NB4 (cell line): ENCODE results near the gene EPN2.

Source experiments
- DNase-seq: peaks from one replicate; pipeline ENCODE4 v3.0.0; 2010; ENCODE audit warnings: low read depth
- H3K4me3 ChIP-seq: one replicate; pipeline ENCODE4 v1.5.1; 2011; ENCODE audit warnings: mild to moderate bottlenecking, low read depth, low read length, moderate library complexity
- MYC ChIP-seq: IDR thresholded peaks from 2 replicates; pipeline ENCODE4 v1.6.1; 2011; ENCODE audit warnings: low read depth, low read length
- POLR2A ChIP-seq: IDR thresholded peaks from 2 replicates; pipeline ENCODE4 v1.6.1; 2011; ENCODE audit warnings: mild to moderate bottlenecking; ENCODE audit not compliant: insufficient read length; ENCODE audit errors: extremely low read depth
- TF ChIP-seq, protein P1 (sequence below): IDR thresholded peaks from one replicate; pipeline ENCODE4 v1.5.1; 2012; ENCODE audit warnings: low read depth, low read length
- TF ChIP-seq, protein P2 (sequence below): IDR thresholded peaks from 2 replicates; pipeline ENCODE4 v1.6.1; 2011; ENCODE audit warnings: low read depth, low read length

EPN2 gene

DNA sequence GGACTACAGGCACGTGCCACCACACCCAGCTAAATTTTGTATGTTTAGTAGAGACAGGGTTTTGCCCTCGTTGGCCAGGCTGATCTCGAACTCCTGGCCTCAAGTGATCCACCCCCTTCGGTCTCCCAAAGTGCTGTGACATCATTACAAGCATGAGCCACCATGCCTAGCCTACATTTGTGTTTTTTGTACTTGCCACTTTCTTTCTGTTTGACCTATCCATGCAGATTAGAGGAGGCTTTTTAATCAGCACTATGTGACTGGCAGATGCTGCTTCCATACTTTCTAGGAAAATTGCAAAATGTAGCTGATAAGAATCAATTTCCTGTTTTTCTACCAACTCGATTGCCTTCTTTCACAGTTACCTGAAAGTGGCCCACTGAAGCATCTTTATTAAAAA lies 68.1 kb downstream of the EPN2 start:
- TF ChIP-seq MYC (no peak), POLR2A (no peak)
- TF ChIP-seq, protein P1, sequence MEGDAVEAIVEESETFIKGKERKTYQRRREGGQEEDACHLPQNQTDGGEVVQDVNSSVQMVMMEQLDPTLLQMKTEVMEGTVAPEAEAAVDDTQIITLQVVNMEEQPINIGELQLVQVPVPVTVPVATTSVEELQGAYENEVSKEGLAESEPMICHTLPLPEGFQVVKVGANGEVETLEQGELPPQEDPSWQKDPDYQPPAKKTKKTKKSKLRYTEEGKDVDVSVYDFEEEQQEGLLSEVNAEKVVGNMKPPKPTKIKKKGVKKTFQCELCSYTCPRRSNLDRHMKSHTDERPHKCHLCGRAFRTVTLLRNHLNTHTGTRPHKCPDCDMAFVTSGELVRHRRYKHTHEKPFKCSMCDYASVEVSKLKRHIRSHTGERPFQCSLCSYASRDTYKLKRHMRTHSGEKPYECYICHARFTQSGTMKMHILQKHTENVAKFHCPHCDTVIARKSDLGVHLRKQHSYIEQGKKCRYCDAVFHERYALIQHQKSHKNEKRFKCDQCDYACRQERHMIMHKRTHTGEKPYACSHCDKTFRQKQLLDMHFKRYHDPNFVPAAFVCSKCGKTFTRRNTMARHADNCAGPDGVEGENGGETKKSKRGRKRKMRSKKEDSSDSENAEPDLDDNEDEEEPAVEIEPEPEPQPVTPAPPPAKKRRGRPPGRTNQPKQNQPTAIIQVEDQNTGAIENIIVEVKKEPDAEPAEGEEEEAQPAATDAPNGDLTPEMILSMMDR = no peak
- TF ChIP-seq, protein P2, sequence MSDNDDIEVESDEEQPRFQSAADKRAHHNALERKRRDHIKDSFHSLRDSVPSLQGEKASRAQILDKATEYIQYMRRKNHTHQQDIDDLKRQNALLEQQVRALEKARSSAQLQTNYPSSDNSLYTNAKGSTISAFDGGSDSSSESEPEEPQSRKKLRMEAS = no peak
- DNase-seq = peak; percentile 47
- no peak overlapping the region for H3K4me3 ChIP-seq

- H3K4me3 ChIP-seq = no peak overlapping the region
Measured at GRCh38 chr17:19305761-19306159, 68.6 kb downstream of the EPN2 start.

GRCh38 chr17:19306160-19307111 lies 69.3 kb downstream of the EPN2 start:
- H3K4me3 ChIP-seq = no peak overlapping the region
- DNase-seq = peak; percentile 80
- no peak for TF ChIP-seq POLR2A
- TF ChIP-seq, protein P1 = no peak

More at GRCh38 chr17:19305761-19306159, 68.6 kb downstream of the EPN2 start:
- DNase-seq = no peak
- TF ChIP-seq MYC (no peak), POLR2A (no peak)
- TF ChIP-seq, protein P2 = no peak
- TF ChIP-seq, protein P1 = no peak

- DNase-seq = no peak
- TF ChIP-seq, protein P2 = no peak
- TF ChIP-seq, protein P1 = no peak
- TF ChIP-seq POLR2A (no peak), MYC (no peak)
Measured at GRCh38 chr17:19307521-19307920, 70.4 kb downstream of the EPN2 start.

GRCh38 chr17:19308398-19308797 lies 71.2 kb downstream of the EPN2 start:
- TF ChIP-seq, protein P2 = no peak
- TF ChIP-seq, protein P1 = no peak
- TF ChIP-seq MYC (no peak), POLR2A (no peak)
- DNase-seq = no peak
- no peak overlapping the region for H3K4me3 ChIP-seq

More at GRCh38 chr17:19307521-19307920, 70.4 kb downstream of the EPN2 start:
- no peak overlapping the region for H3K4me3 ChIP-seq
